ENCODE data around the gene DNM1.

The DNM1 gene

DNA sequence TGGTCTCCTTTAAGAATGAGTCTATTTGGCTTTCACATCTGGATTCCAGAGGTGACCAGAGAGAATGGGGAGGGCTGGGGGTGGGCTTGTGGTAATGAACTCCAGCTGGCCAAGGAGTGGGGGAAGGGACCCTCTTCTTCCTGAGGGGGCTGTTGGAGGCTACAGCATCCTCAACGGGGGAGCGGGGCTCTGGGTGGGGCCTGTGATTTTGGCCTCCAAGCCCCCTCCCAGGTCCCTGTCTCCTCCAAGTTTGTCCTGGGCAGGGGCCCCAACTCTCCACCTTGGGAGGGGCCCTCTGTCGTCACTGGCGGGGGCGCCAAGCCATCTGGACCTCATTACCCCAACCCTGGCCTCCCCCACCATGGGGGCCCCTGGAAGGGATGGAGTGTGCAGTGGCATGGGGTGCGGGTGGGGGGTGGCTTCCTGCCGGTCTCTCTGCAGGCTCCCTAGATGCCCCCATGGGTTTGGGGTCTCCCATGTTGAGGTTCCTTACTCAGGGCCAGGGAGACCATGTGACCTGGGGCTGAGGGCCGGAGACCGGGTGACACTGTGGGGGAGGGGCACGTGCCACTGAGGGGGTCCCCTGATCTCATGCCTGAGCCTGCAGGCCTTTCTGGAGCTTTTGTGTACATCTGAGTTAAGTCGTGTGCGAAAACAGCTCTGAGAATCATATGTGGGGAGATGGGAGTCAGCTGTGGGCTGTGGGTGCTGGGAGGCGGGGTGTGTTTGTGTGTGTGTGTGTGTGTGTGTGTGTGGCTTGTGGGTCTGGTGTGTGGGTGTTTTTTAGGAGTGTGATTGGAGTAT lies 40.2 kb downstream of the DNM1 start:
- TF ChIP-seq, protein P1, sequence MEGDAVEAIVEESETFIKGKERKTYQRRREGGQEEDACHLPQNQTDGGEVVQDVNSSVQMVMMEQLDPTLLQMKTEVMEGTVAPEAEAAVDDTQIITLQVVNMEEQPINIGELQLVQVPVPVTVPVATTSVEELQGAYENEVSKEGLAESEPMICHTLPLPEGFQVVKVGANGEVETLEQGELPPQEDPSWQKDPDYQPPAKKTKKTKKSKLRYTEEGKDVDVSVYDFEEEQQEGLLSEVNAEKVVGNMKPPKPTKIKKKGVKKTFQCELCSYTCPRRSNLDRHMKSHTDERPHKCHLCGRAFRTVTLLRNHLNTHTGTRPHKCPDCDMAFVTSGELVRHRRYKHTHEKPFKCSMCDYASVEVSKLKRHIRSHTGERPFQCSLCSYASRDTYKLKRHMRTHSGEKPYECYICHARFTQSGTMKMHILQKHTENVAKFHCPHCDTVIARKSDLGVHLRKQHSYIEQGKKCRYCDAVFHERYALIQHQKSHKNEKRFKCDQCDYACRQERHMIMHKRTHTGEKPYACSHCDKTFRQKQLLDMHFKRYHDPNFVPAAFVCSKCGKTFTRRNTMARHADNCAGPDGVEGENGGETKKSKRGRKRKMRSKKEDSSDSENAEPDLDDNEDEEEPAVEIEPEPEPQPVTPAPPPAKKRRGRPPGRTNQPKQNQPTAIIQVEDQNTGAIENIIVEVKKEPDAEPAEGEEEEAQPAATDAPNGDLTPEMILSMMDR (IDR thresholded peaks at IDR 0.05; ENCODE audit: insufficient read depth, missing control alignments) = no peak
- FAIRE-seq (no peak), DNase-seq (ENCODE audit: insufficient read length, low spot score) (no peak)

DNA sequence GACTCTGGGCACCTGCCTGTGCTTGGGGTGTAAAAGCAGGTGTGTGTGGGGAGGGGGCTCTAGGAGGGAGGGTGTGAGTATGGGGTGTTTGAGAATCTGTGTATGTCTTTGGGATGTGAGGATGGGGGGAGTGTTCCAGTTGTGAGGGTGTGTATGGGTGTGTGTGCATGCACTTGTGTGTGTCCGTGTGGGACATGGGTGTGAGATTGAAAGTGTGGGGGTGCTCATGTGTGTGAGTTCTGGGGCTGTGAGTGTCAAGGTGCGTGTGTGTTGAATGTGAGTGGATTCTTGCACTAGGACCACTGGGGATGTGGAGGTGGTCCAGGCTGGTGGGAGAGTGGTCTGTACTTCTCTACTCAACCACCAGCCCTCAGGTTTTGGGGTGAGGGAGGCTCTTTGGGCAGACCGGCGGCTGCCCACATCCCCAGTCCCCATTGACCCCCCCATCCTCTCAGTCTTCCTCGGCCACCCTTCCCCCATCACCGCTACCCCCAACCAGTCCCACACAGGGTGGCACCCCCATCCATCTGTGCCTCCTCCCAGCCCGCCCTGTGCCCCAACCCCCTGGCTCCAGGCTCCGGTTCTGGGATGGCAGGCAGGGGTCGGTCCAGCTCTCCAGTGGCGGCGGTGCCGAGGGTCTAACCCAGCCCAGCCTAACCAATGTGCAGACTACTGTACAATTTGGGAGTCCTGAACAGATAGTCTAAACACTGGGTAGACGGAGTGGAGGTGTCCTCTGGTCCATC lies 41.1 kb downstream of the DNM1 start:
- DNase-seq (ENCODE audit: insufficient read length, low spot score) (no peak), FAIRE-seq (no peak)
- TF ChIP-seq, protein P1 (IDR thresholded peaks at IDR 0.05; ENCODE audit: insufficient read depth, missing control alignments) = no peak

DNA sequence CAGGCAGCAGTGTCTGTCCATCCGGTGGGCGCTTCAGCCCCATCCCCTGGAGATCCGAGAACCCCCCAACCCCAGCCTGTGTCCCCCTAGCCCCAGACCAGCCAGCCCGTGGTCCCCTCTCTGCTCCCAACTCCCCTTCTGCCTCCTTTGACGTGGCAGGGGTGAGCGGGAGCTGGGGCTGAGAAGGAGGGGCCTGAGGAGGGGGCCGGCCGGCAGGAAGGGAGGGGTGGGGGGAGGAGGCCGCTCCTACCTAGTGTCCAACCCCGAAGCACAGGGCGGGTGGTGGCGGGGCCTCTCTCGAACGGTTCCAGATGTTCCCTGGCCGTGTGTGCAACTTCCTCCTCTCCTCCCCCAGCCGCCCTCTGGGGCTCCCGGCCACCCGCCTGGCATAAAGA lies 41.7 kb downstream of the DNM1 start:
- DNase-seq (ENCODE audit: insufficient read length, low spot score) (no peak), FAIRE-seq (no peak)
- TF ChIP-seq, protein P1 (IDR thresholded peaks at IDR 0.05; ENCODE audit: insufficient read depth, missing control alignments) = no peak

DNA sequence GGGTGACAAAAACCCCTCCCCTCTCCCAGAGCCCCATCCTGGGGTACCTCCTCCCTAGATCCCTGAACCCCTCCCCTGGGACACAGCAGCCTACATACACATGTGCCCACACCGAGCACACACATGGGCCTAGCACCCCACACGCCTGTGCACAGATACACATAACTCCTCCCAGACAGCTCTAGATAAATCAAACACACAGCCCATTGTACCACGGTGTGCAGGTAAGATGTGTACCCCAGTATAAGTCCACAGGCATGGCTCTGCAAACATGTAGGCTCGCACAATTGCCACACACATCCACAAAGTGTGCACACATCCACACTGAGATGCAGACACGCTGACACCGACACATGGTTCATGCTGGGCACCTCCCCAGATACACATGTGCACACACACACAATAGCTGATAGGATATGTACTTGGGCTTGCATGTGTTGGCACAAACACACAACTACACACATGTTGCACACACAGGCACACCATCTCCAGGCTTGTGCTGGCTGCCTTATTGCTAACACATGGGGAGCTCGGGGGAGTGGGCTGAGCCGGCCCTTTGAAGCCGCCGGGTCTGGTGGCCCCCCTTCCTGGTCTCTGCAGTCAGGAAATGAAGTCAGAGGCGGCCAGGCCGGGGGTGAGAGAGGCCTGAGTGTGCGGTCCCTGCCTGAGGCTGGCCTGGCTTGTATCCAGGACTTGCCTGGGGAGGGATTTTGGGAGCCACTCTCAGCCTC lies 42.4 kb downstream of the DNM1 start:
- FAIRE-seq (no peak), DNase-seq (ENCODE audit: insufficient read length, low spot score) (no peak)
- TF ChIP-seq, protein P1 (IDR thresholded peaks at IDR 0.05; ENCODE audit: insufficient read depth, missing control alignments) = no peak

DNA sequence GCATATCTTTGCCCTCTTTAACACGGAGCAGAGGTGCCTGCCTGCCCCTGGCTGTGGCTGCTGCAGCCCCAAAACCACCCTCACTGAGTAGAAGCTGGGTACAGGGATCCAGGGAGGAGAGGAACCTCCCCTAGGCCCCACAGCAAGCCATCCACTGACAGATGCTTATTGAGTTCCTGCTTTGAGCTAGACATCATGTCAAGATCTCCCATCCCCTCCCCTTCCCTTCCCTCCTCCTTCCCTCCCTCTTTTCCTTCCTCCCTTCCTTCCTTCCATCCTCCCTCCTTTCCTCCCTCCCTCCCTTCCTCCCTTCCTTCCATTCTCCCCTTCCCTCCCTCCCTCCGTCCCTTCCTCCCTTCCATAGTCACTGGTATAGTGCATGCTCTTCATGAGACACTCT lies 43.3 kb downstream of the DNM1 start:
- DNase-seq (ENCODE audit: insufficient read length, low spot score) (no peak), FAIRE-seq (no peak)
- TF ChIP-seq, protein P1 (IDR thresholded peaks at IDR 0.05; ENCODE audit: insufficient read depth, missing control alignments) = no peak

DNA sequence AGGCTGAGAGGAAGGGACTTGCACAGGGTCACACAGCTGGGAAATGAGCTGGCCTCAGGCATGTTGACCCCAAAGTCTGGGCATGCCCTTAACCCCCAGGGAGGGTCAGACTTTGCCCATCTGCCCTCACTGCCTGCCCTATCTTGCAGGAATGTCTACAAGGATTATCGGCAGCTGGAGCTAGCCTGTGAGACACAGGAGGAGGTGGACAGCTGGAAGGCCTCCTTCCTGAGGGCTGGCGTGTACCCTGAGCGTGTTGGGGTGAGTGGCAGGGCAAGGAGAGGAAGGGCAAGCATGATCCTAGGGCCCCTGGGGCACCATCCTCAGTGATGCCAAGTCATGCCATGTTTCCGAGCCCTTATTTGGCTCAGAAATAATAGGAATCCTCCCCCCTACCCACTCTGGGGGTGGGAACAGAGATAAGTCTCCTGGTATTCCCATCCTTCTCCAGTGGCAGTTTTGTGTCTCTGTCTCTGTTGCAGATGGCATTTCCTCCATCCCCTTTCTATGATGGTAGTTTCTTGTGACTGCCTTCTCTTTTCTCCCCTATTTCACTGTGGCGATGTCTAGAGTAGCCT lies 44.1 kb downstream of the DNM1 start:
- DNase-seq (ENCODE audit: insufficient read length, low spot score) (no peak), FAIRE-seq (no peak)
- TF ChIP-seq, protein P1 (IDR thresholded peaks at IDR 0.05; ENCODE audit: insufficient read depth, missing control alignments) = no peak

Measured in D721Med (cell line).